GM12872 (cell line): ENCODE measurements around the gene MOB3A.

Experiments used
- CTCF ChIP-seq: IDR thresholded peaks from 3 replicates; pipeline ENCODE4 v1.5.1; 2011; ENCODE audit warnings: low read depth, mild to moderate bottlenecking, low read length, moderate library complexity; ENCODE audit not compliant: insufficient read depth

Gene MOB3A

DNA sequence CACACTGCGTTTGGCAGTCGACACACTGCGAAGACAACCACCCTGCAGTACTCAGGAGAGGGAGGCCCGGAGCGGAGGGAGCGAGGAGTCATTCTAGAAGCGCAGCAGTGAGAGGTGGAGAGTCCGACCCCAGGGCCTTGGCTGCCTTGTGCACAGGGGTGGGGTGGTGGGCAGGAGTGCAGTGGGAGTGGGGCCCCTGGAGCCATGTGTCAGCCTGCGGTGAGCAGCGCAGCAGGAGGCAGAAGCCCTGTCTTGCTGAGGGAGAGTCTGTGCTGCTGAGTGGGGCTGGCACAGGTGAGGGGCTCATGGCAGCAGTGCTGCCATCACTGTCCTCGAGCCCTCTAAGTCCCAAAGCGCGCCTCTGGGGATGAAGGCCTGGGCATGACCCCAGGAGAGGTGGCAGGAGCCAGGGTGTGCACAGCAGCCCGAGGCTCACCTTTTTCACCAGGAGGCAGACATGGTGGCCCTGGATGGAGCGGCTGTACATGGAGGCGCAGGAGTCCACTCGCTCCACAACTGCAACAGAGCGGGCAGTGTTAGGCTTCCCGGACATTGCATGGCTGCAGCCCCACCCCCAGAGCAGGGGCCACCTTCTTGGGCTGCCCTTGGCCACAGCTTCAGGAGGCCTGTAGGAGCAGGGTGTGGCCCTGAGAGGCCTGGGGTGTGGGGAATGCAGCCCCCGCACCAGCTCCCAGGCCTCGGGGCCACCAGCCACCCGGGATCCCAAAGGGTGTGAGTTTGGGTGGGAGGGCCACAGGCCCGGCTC, 12.3 kb upstream of the MOB3A start:
- TF ChIP-seq CTCF: no peak

- TF ChIP-seq CTCF: no peak
These were observed 7.0 kb upstream of the MOB3A start for GRCh38 chr19:2103045-2103707.

GRCh38 chr19:2101417-2102335, 5.5 kb upstream of the MOB3A start:
- no peak for TF ChIP-seq CTCF

GRCh38 chr19:2100719-2101061, 4.6 kb upstream of the MOB3A start:
- TF ChIP-seq CTCF: no peak

GRCh38 chr19:2099937-2100718, 4.0 kb upstream of the MOB3A start:
- TF ChIP-seq CTCF: no peak

DNA sequence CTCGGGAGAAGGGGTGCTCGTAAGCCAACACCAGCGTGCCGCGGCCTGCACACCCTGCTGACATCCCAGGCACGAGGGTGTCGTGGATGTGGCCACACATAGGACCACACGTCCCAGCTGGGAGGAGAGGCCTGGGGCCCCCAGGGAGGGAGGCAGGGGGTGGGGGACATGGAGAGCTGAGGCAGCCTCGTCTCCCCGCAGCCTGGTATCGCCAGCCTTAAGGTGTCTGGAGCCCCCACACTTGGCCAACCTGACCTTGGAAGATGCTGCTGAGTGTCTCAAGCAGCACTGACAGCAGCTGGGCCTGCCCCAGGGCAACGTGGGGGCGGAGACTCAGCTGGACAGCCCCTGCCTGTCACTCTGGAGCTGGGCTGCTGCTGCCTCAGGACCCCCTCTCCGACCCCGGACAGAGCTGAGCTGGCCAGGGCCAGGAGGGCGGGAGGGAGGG, 3.0 kb upstream of the MOB3A start:
- TF ChIP-seq CTCF: no peak
